Measurements from ENCODE around the gene ZAP70.

ZAP70 gene

DNA sequence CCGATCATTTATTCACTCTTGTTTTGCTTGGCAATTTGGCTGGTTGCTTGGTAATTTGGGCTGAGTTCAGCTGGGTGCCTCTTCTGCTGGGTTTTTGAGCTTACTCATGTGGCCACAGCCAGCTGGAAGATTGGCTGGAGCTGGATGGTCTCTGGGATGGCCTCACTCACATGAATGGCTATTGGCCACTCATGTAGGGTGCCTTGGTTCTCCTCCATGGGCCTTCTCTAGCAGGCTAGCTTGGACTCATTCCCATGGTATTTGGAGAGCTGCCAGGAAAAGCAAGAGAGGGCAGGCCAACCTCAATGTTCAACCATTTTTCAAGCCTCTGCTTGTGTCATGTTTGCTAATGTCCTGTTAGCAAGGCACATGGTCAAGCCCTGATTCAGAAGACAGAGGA lies 16.9 kb downstream of the ZAP70 start:
- H3K4me3 ChIP-seq (ENCODE audit: low read depth in 1 of 2, low read length in 2 of 2), result peak overlapping the region in 1 of 2 donors; percentile 13
- H3K36me3 ChIP-seq (ENCODE audit: control insufficient read depth in 1 of 2, insufficient read depth in 2 of 2, low read length in 2 of 2), result no peaks in the 10 kb centered on the region
- H3K27ac ChIP-seq (ENCODE audit: low read length), result no peak overlapping the region
- H3K27me3 ChIP-seq (ENCODE audit: low read depth, low read length), result no peaks in the 10 kb centered on the region
- peaks cover 0 to 9% of the 10 kb centered on the region in 2 donors for H3K9me3 ChIP-seq (ENCODE audit: control insufficient read depth in 1 of 2, low read length in 2 of 2)
- H3K4me1 ChIP-seq (ENCODE audit: control insufficient read depth in 1 of 2, insufficient read depth in 2 of 2, low read length in 2 of 2), result peaks cover 0 to 4% of the 10 kb centered on the region in 2 donors

DNA sequence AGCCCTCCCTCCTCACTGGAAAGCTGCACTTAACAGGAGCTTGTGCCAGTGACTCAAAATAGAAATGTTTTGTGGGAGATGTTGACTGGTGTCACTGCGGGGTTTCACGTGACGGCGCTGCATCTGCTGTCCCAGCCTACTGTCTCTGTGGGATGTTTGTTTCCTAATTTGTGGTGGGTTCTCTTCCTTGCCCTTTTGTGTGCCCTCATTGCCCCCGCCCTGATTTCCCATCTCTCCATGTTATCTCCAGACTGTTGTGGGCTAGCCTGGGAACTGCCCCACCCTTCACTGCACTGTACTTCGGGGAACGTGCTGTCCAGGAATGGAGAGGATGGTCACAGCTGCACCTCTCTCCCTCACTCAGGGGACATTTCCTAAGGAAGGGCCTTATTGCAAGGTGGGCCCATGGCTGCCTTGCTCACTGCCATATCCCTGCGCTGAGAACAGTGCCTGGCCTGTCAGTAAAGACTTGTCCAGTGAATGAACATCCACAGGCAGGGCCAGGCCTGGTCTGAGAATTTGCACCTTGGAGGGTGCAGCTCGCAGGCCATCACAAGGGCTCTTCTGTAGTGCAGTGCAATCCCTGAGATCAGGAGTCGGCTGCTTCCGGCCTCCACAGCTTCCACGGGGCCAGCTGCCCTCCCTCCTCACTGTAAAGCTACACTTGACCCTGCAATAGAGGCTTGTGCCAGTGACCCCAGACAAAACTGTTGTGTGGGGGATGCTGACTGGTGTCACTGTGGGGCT lies 18.1 kb downstream of the ZAP70 start:
- no peaks in the 10 kb centered on the region for H3K27me3 ChIP-seq (ENCODE audit: low read depth, low read length)
- H3K4me3 ChIP-seq (ENCODE audit: low read depth in 1 of 2, low read length in 2 of 2), result no peak overlapping the region
- H3K27ac ChIP-seq (ENCODE audit: low read length), result no peak overlapping the region
- peaks cover 0 to 4% of the 10 kb centered on the region in 2 donors for H3K4me1 ChIP-seq (ENCODE audit: control insufficient read depth in 1 of 2, insufficient read depth in 2 of 2, low read length in 2 of 2)
- peaks cover 0 to 9% of the 10 kb centered on the region in 2 donors for H3K9me3 ChIP-seq (ENCODE audit: control insufficient read depth in 1 of 2, low read length in 2 of 2)
- no peaks in the 10 kb centered on the region for H3K36me3 ChIP-seq (ENCODE audit: control insufficient read depth in 1 of 2, insufficient read depth in 2 of 2, low read length in 2 of 2)

- Histone ChIP-seq H3K27ac (ENCODE audit: low read length) (no peak overlapping the region), H3K4me1 (ENCODE audit: control insufficient read depth in 1 of 2, insufficient read depth in 2 of 2, low read length in 2 of 2) (peaks cover 0 to 4% of the 10 kb centered on the region in 2 donors), H3K36me3 (ENCODE audit: control insufficient read depth in 1 of 2, insufficient read depth in 2 of 2, low read length in 2 of 2) (no peaks in the 10 kb centered on the region), H3K4me3 (ENCODE audit: low read depth in 1 of 2, low read length in 2 of 2) (no peak overlapping the region), H3K9me3 (ENCODE audit: control insufficient read depth in 1 of 2, low read length in 2 of 2) (peaks cover 0 to 9% of the 10 kb centered on the region in 2 donors), H3K27me3 (ENCODE audit: low read depth, low read length) (no peaks in the 10 kb centered on the region)
Observed at GRCh38 chr2:97732436-97733340, 19.3 kb downstream of the ZAP70 start.

- no peaks in the 10 kb centered on the region for H3K4me1 ChIP-seq (ENCODE audit: control insufficient read depth in 1 of 2, insufficient read depth in 2 of 2, low read length in 2 of 2)
- peaks cover 0 to 9% of the 10 kb centered on the region in 2 donors for H3K9me3 ChIP-seq (ENCODE audit: control insufficient read depth in 1 of 2, low read length in 2 of 2)
- H3K27me3 ChIP-seq (ENCODE audit: low read depth, low read length), result no peaks in the 10 kb centered on the region
- no peaks in the 10 kb centered on the region for H3K36me3 ChIP-seq (ENCODE audit: control insufficient read depth in 1 of 2, insufficient read depth in 2 of 2, low read length in 2 of 2)
- H3K4me3 ChIP-seq (ENCODE audit: low read depth in 1 of 2, low read length in 2 of 2), result no peak overlapping the region
- no peak overlapping the region for H3K27ac ChIP-seq (ENCODE audit: low read length)
Observed at GRCh38 chr2:97733341-97734035, 20.1 kb downstream of the ZAP70 start.

GRCh38 chr2:97734061-97735051 lies 21.0 kb downstream of the ZAP70 start:
- Histone ChIP-seq H3K27me3 (ENCODE audit: low read depth, low read length) (no peaks in the 10 kb centered on the region), H3K27ac (ENCODE audit: low read length) (no peak overlapping the region), H3K9me3 (ENCODE audit: control insufficient read depth in 1 of 2, low read length in 2 of 2) (peaks cover 0 to 9% of the 10 kb centered on the region in 2 donors), H3K4me3 (ENCODE audit: low read depth in 1 of 2, low read length in 2 of 2) (no peak overlapping the region), H3K4me1 (ENCODE audit: control insufficient read depth in 1 of 2, insufficient read depth in 2 of 2, low read length in 2 of 2) (no peaks in the 10 kb centered on the region), H3K36me3 (ENCODE audit: control insufficient read depth in 1 of 2, insufficient read depth in 2 of 2, low read length in 2 of 2) (no peaks in the 10 kb centered on the region)

GRCh38 chr2:97735161-97735561 lies 21.8 kb downstream of the ZAP70 start:
- no peak overlapping the region for H3K4me3 ChIP-seq (ENCODE audit: low read depth in 1 of 2, low read length in 2 of 2)
- no peak overlapping the region for H3K27ac ChIP-seq (ENCODE audit: low read length)
- no peaks in the 10 kb centered on the region for H3K27me3 ChIP-seq (ENCODE audit: low read depth, low read length)
- H3K4me1 ChIP-seq (ENCODE audit: control insufficient read depth in 1 of 2, insufficient read depth in 2 of 2, low read length in 2 of 2), result no peaks in the 10 kb centered on the region
- H3K9me3 ChIP-seq (ENCODE audit: control insufficient read depth in 1 of 2, low read length in 2 of 2), result peaks cover 0 to 4% of the 10 kb centered on the region in 2 donors
- H3K36me3 ChIP-seq (ENCODE audit: control insufficient read depth in 1 of 2, insufficient read depth in 2 of 2, low read length in 2 of 2), result no peaks in the 10 kb centered on the region

DNA sequence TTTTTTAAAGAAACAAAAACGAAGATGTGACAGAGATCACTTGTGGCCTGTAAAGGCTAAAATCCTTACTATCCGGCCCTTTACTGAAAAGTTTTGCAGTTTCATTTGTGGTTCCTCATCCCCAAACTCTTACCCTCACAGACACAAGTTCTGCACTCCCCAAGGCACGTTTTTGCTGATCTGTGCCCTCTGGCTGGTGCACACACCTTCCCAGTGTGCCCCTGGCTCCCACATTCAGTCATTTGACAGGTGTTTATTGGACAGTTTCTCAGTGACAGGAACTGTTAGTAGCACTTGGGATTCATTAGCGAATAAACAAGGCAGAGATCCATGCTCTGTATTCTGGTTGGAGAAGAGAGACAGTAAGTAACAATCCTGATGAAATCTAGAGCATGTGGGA lies 22.8 kb downstream of the ZAP70 start:
- Histone ChIP-seq H3K36me3 (ENCODE audit: control insufficient read depth in 1 of 2, insufficient read depth in 2 of 2, low read length in 2 of 2) (no peaks in the 10 kb centered on the region), H3K9me3 (ENCODE audit: control insufficient read depth in 1 of 2, low read length in 2 of 2) (no peaks in the 10 kb centered on the region), H3K27ac (ENCODE audit: low read length) (no peak overlapping the region), H3K4me3 (ENCODE audit: low read depth in 1 of 2, low read length in 2 of 2) (no peak overlapping the region), H3K27me3 (ENCODE audit: low read depth, low read length) (no peaks in the 10 kb centered on the region), H3K4me1 (ENCODE audit: control insufficient read depth in 1 of 2, insufficient read depth in 2 of 2, low read length in 2 of 2) (no peaks in the 10 kb centered on the region)

GRCh38 chr2:97736608-97737330 lies 23.4 kb downstream of the ZAP70 start:
- H3K36me3 ChIP-seq (ENCODE audit: control insufficient read depth in 1 of 2, insufficient read depth in 2 of 2, low read length in 2 of 2), result no peaks in the 10 kb centered on the region
- no peaks in the 10 kb centered on the region for H3K4me1 ChIP-seq (ENCODE audit: control insufficient read depth in 1 of 2, insufficient read depth in 2 of 2, low read length in 2 of 2)
- H3K27ac ChIP-seq (ENCODE audit: low read length), result no peak overlapping the region
- H3K4me3 ChIP-seq (ENCODE audit: low read depth in 1 of 2, low read length in 2 of 2), result no peak overlapping the region
- no peaks in the 10 kb centered on the region for H3K9me3 ChIP-seq (ENCODE audit: control insufficient read depth in 1 of 2, low read length in 2 of 2)
- H3K27me3 ChIP-seq (ENCODE audit: low read depth, low read length), result no peaks in the 10 kb centered on the region

GRCh38 chr2:97737421-97738178 lies 24.2 kb downstream of the ZAP70 start:
- Histone ChIP-seq H3K36me3 (ENCODE audit: control insufficient read depth in 1 of 2, insufficient read depth in 2 of 2, low read length in 2 of 2) (no peaks in the 10 kb centered on the region), H3K27ac (ENCODE audit: low read length) (no peak overlapping the region), H3K27me3 (ENCODE audit: low read depth, low read length) (no peaks in the 10 kb centered on the region), H3K9me3 (ENCODE audit: control insufficient read depth in 1 of 2, low read length in 2 of 2) (no peaks in the 10 kb centered on the region), H3K4me1 (ENCODE audit: control insufficient read depth in 1 of 2, insufficient read depth in 2 of 2, low read length in 2 of 2) (no peaks in the 10 kb centered on the region), H3K4me3 (ENCODE audit: low read depth in 1 of 2, low read length in 2 of 2) (no peak overlapping the region)
